Activated CD8-positive, alpha-beta memory T cell treated with anti-CD3 and anti-CD28 coated beads, Interleukin-2, amount 50 U/mL, for 24 hours (primary cell): ENCODE results near the gene SH3TC2.

Experiments used
- DNase-seq: peaks from one replicate; pipeline ENCODE4 v3.0.0-alpha.2; 2020; ENCODE audit errors: extremely low read depth

The SH3TC2 gene

DNA sequence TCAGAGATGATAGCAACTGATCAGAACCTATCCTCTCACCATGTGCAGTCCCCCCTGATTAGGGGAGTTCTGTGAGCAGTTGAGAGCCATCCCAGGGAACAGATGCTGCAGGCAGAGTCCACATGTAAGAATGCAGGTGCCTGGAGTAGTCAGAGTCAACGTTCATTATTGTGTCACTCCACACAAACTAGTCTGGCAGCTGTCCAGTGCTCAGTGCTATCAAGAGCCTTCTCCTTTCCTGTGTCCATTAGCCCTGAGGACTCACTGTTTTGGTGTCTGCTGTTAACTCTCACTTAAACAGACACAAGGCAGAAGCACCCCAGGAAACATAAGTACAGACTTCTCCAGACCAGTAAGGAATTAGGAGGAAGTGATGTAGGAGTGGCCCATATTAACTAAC lies 2.5 kb downstream of the SH3TC2 start:
- DNase-seq = no peak

DNA sequence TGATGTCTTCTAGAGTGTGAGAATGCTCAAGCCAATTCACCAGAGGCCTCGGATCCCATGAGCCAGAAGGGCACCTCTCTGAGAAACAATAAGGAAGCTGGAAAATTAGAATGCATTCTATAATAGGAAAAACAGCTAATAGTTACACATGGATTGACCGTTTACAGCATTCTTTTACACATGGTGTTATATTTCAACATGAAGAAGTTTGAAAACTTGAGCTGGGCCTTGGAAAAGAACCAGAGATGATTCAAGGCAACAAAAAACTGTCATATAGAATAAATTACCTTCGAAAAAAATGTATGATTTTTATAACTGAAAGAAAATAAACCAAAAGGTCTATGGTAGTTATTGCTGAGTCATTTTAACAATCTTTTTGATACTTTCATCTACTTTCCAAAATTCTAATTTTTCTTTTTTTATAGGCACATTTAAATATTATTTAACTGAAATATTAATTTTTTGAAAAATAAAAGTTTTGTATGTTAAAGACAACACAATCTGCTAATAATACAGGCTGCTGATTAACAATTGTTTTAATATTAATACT lies 6.2 kb downstream of the SH3TC2 start:
- DNase-seq = no peak

DNA sequence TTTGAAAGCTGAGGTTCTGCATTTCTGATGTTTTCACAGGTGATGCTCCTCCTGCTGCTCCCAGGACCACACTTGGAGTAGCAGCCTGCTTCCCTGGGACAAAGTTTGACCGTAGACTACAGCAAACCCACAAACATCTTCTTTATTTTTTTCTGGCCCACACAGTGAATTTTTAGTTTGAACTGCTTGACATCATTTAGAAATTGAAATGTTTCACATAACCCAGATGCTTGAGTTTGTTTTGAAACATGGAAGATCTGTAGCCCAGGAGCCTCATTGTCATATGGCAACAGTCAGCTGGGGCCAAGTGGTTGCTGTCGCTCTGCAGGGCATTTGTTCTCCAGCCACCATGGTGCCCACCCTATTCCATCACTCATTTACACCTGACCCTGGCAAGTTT lies 8.4 kb downstream of the SH3TC2 start:
- DNase-seq = no peak

- no peak for DNase-seq
Observed at GRCh38 chr5:149053072-149053695, 9.7 kb downstream of the SH3TC2 start.

DNA sequence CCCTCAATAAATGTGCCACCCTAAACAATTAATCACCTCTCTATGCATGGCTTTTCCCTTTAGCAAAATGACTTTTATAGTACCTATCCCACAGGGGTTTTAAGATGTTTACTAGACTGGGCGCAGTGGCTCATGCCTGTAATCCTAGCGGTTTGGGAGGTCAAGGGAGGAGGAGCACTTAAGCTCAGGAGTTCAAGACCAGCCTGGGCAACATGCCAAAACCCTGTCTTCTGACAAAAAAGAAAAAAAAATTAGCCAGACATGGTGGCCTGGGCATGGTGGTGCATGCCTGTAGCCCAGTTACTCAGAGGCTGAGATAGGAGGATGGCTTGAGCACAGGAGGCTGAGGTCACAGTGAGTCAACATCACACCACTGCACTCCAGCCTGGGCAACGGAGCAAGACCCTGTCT lies 13.5 kb downstream of the SH3TC2 start:
- no peak for DNase-seq

DNA sequence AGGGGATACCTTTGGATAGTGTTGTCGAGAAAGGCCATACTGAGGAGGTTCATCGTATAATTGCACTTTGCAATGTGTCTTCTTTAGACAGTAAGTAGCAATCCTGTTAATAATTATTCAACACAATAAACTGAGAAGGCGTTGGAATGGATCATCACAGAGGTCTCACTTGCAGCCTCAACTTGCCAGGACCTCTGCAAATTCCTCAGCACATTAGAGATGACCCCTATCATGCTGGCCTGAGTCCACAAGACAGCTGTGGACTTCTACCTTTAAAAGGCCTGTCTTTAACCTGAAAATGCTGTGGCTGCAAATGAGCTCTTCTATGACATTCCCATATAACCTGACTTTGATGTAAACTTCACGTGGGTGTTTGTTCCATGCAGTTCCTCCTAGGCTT lies 14.1 kb downstream of the SH3TC2 start:
- DNase-seq = no peak

DNA sequence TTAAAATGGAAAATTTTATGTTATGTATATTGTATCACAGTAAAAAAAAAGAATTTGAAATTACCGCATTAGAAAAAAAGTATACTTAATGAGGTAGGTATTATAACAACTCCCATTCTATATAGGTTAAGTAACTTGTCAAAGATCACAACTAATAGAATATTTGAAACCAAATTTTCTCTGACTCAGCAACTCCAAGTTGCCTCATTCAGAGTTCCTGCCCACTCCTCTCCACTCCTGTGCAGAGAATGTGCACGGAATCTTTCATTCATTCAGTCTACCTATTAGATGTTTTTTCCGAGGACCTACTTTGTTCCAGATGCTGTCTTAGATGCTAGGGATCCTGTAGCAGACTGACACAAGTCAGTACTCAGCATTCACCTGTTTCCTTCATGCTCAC lies 15.4 kb downstream of the SH3TC2 start:
- no peak for DNase-seq

DNA sequence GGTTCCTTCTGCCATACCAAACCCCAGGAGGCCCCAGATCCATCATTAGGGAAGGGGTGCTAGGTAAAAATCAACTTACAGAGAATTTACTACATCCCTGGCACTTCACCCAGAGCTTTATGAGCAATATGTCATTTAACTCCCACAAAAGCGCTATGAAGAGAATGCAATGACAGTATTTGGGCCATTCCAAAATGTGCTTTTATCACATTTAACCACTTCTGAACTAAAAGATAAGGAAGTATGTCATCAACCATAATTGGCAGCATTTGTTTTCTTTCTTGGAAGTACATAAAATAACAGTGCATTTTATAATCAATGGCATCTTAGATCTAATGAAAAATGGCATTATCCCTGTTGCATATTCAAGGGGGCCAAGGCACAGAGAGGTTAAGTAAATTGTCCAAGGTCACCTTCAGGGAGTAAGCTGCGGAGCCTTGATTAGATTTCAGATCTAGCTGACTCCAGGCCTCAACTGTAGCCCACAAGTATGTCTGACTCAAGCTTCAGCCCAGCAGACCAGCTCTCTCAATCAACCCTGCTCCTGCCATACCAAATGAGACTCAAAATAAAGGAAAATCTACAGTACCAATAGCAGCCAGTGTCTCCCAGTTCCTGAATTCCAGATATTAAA lies 16.5 kb downstream of the SH3TC2 start:
- no peak for DNase-seq

DNA sequence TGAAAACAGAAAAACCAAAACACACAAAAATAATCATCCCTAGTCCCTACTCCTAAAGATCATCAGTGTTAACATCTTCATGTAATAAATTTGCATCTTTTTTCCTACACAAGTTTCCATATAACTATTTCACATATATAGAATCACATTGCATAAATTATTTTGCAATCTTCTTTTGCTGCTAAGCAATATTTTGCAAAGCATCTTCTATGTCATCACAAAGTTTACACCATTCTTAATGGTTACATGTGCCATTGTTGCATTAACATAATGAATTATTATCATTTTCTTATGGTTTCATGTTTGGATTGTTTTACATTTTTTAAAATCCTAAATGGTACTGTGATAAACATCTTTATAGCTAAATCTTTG lies 17.8 kb downstream of the SH3TC2 start:
- DNase-seq = no peak

GRCh38 chr5:149044453-149045088 lies 18.3 kb downstream of the SH3TC2 start:
- DNase-seq = no peak

- DNase-seq = no peak
Observed at GRCh38 chr5:149043641-149044040, 19.2 kb downstream of the SH3TC2 start.

GRCh38 chr5:149042865-149043264 lies 20.0 kb downstream of the SH3TC2 start:
- DNase-seq = no peak

- no peak for DNase-seq
Observed at GRCh38 chr5:149041242-149041641, 21.6 kb downstream of the SH3TC2 start.

GRCh38 chr5:149040421-149040820 lies 22.4 kb downstream of the SH3TC2 start:
- DNase-seq = no peak

GRCh38 chr5:149039506-149039905 lies 23.4 kb downstream of the SH3TC2 start:
- no peak for DNase-seq

DNA sequence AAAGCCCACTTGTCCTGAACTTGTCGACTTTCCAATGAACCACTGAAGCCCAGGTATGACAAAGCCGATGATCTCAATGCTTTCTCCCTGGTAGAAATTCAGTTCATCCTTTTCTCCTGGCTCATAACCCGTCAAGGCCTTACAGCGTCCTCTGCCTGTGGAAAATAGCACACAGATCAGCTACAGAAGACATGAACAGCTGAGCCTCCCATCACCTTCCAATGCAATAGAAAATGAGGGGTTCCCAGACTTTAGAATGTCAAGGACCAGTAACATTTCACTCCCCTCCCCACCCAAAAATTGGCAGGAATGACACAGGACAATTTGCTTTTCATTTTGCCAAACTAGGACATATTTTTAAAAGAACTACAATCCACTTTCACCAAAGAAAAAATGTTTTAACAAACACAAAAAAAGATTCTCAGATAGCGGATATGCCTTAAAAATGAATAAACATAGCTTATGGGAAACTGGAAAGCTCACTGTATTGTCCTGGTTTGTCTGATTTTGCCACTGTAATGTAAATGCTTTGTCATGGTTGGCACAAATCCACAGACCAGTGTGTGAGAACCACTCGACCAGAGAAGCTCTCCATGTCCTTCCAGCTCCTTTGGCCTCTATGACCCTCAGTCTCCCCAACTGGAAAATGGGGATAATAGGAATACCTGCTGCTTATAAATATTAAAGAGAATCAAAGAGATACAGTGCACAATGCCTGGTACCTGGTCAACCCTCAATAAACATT lies 24.4 kb downstream of the SH3TC2 start:
- no peak for DNase-seq

DNA sequence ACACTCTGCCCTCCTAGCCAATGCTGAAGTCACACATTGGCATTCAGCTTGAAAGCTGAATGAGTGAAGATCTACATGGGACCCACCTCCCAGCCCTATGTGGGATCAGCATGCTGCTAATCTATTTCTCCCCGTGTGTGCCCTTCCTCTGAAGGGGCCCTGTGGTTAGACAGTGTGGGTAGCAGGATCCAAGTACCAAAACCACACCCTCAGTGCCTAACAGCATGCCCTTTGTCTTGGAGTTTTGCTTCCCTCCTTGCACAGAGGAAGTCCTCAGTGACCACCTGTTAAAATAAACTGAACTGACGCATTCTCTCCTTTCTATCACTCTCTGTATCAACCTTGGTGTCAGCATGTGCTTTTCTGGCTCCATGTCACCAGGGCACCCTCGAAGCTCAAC lies 25.0 kb downstream of the SH3TC2 start:
- no peak for DNase-seq

DNA sequence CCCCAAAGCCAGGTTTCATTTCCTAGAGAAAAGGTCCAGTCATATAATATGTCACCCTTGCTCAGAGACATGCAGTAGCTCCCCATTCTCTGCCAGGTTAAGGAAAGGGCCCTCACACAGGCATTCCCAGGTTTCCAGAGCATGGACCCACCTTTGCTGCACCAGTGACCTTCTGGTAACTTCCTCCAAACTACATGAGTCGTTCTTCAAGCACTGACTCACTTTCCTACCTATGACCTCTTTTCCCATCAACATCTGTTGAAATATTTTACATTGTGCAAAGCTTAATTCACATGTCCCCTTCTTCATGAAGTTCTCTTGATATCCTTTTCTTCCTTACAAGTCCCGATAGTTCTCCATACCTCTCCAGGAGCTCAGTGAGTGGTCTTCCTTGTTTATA lies 25.9 kb downstream of the SH3TC2 start:
- no peak for DNase-seq

DNA sequence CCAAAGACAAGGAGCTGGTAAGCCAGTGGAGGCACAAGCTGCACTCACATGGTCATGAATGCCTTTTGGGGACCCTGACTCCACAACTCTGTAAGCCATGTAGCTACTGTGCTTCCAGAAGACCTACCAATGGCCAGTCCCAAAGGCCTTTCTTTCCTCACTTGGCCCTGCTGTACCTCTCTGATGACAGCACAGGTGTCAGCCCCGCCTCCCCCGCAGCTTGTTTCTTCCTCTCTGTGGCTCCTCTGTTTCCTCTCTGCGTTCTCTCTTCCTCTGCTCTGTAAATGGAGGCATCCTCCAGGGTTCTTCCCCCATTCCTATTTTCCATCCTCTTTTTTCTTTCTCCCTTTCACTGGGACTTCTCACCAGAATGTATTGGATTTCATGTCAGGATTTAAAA lies 26.7 kb downstream of the SH3TC2 start:
- no peak for DNase-seq

GRCh38 chr5:149035372-149035790 lies 27.5 kb downstream of the SH3TC2 start:
- peak; percentile 27 for DNase-seq

- no peak for DNase-seq
Observed at GRCh38 chr5:149030838-149031397, 31.9 kb downstream of the SH3TC2 start.

DNA sequence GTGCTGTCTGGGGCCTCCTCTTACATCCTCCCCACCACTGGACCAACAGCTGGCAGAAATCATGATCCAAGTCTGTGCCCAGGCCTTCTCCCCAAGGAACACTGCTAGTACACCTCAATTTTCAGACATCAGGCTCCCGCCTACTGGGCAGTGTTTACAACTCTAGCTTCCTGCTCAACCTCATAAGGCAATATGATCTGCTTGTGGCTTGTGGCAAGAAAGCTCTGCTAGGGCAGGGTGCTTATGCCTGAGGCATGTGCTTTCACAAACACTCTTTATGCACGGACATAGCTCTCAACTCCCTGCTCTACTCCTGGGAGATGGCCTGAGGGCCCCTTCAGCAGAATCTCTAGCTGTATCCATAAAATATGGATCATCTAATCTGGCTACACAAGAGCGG lies 32.5 kb downstream of the SH3TC2 start:
- DNase-seq = no peak
